Measurements from ENCODE around the gene C17orf107. TPM values are rescaled to one million over a fixed set of nuclear protein-coding genes. Genes with fewer than 3 reads are reported as not detected.

The C17orf107 gene
- total RNA-seq, 1 experiment from 2014 or later, result 1.7 TPM

GRCh38 chr17:4928881-4929280, 29.5 kb downstream of the C17orf107 start:
- Histone ChIP-seq H3K36me3 (ENCODE audit: control insufficient read depth in 1 of 2, insufficient read depth in 2 of 2, low read length in 2 of 2) (no peaks in the 10 kb centered on the region), H2AFZ (ENCODE audit: low read depth, low read length, poor library complexity, severe bottlenecking) (no peak overlapping the region), H3K9ac (ENCODE audit: low read length) (no peak overlapping the region), H3K4me2 (ENCODE audit: low read length) (no peak overlapping the region), H3K79me2 (ENCODE audit: insufficient read depth, low read length) (no peaks in the 10 kb centered on the region), H3K4me1 (ENCODE audit: control insufficient read depth in 1 of 2, insufficient read depth in 2 of 2, low read length in 2 of 2) (no peaks in the 10 kb centered on the region; a peak in 1 of 4 replicates), H3K9me3 (ENCODE audit: control insufficient read depth in 1 of 2, insufficient read depth in 1 of 2, low read depth in 1 of 2, low read length in 2 of 2) (no peaks in the 10 kb centered on the region), H3K9me2 (ENCODE audit: insufficient read depth) (no peaks in the 10 kb centered on the region), H3K4me3 (replicated peaks in 1 of 2; ENCODE audit: low read depth in 1 of 2, low read length in 2 of 2) (no peak overlapping the region), H3K27ac (ENCODE audit: low read depth, low read length) (no peak overlapping the region), H4K20me1 (ENCODE audit: insufficient read depth) (no peaks in the 10 kb centered on the region), H3K27me3 (ENCODE audit: insufficient read depth, low read length) (no peaks in the 10 kb centered on the region)
- ChIA-PET POLR2A (no interaction called here), RAD21 (ENCODE audit: low non-redundant PET in 1 of 2, low total read pairs in 2 of 2, uncharacterized antibody in 2 of 2, unreplicated experiment in 2 of 2) (no interaction called here), CTCF (no interaction called here)
- intact Hi-C loops (cut with micrococcal nuclease), result no loop called here
- no TSS peak for BruUV-seq (replicated peaks)
- ATAC-seq, result no peak
- DNase-seq (ENCODE audit: low read depth, low spot score), result no peak
- no peak for TF ChIP-seq YY1 (IDR thresholded peaks at IDR 0.05; ENCODE audit: extremely low read depth, insufficient replicate concordance, low read depth, low read length)
- TF ChIP-seq REST (IDR thresholded peaks at IDR 0.05; ENCODE audit: low read depth), result no peak
- no peak for TF ChIP-seq POLR2A (IDR thresholded peaks at IDR 0.05; ENCODE audit: borderline replicate concordance, extremely low read depth, insufficient read depth, insufficient read length)
- TF ChIP-seq ELF1 (IDR thresholded peaks at IDR 0.05; ENCODE audit: borderline replicate concordance, low read depth), result no peak
- no peak for TF ChIP-seq CBX3 (IDR thresholded peaks at IDR 0.05; ENCODE audit: low read depth)
- TF ChIP-seq JUND (IDR thresholded peaks at IDR 0.05), result no peak
- TF ChIP-seq EZH2phosphoT487 (IDR thresholded peaks at IDR 0.05; ENCODE audit: borderline replicate concordance), result no peak
- TF ChIP-seq FOSL1 (IDR thresholded peaks at IDR 0.05; ENCODE audit: low read depth), result no peak
- TF ChIP-seq ATF3 (IDR thresholded peaks at IDR 0.05), result no peak
- TF ChIP-seq EGR1 (IDR thresholded peaks at IDR 0.05; ENCODE audit: low read depth), result no peak
- TF ChIP-seq ZFX (IDR thresholded peaks at IDR 0.05), result no peak
- no peak for TF ChIP-seq RAD21 (IDR thresholded peaks at IDR 0.05; ENCODE audit: low read depth)
- TF ChIP-seq EZH2 (IDR thresholded peaks at IDR 0.05), result no peak
- TF ChIP-seq SRF (IDR thresholded peaks at IDR 0.05; ENCODE audit: low read depth), result no peak
- TF ChIP-seq SP1 (IDR thresholded peaks at IDR 0.05; ENCODE audit: low read depth), result no peak
- TF ChIP-seq CEBPB (IDR thresholded peaks at IDR 0.05; ENCODE audit: low read depth), result no peak
- no peak for TF ChIP-seq ZBTB33 (IDR thresholded peaks at IDR 0.05; ENCODE audit: extremely low read depth, insufficient replicate concordance, low read length)
- no peak for TF ChIP-seq SIN3A (IDR thresholded peaks at IDR 0.05; ENCODE audit: low read depth)
- TF ChIP-seq TCF7L2 (IDR thresholded peaks at IDR 0.05; ENCODE audit: borderline replicate concordance, extremely low read depth, insufficient read depth, insufficient read length), result no peak
- TF ChIP-seq CTCF (IDR thresholded peaks at IDR 0.05 in 2 of 3, conservative IDR thresholded peaks at IDR 0.05 in 1 of 3; ENCODE audit: borderline replicate concordance in 1 of 3, insufficient read depth in 1 of 3, low read depth in 2 of 3, low read length in 2 of 3), result no peak
